OCI-LY7 (cell line): Measurements from ENCODE around the gene FAM131B.

Experiments
- CTCF ChIP-seq: fragments of 200-600 bp; sonication (generic); conservative IDR thresholded peaks from 2 replicates; pipeline ENCODE4 v1.5.1; 2014; ENCODE audit warnings: mild to moderate bottlenecking, antibody characterized with exemption, low read length, moderate library complexity, mixed read lengths
- EZH2phosphoT487 ChIP-seq: fragments of 200-600 bp; sonication (generic); IDR thresholded peaks from 2 replicates; pipeline ENCODE4 v1.6.1; 2018; ENCODE audit warnings: low read depth, borderline replicate concordance, mild to moderate bottlenecking, mixed run types, antibody characterized with exemption, low read length, moderate library complexity, mixed read lengths

- no peak for TF ChIP-seq EZH2phosphoT487
- TF ChIP-seq CTCF = no peak
Observed at GRCh38 chr7:143407287-143408251, 45.1 kb upstream of the FAM131B start.
